Body of pancreas (tissue), 4 donors: ENCODE results near the gene IL5RA.

Experiments used
- CTCF ChIP-seq, 7 experiments: fragments of 450-650 bp in 4 of 7; fragments of 200-600 bp in 3 of 7; sonication (generic) in 3 of 7; IDR thresholded peaks; one replicate each; pipeline ENCODE4 v1.5.1; 2016 to 2019; ENCODE audit warnings: antibody characterized with exemption in 7 of 7
- POLR2A ChIP-seq, 3 donors: fragments of 450-650 bp; IDR thresholded peaks; one replicate each; pipeline ENCODE4 v1.6.1; 2016; ENCODE audit warnings: antibody characterized with exemption in 3 of 3, mild to moderate bottlenecking in 2 of 3

GRCh38 chr3:3141939-3142338, 31.8 kb upstream of the IL5RA start:
- TF ChIP-seq CTCF (IDR thresholded peaks at IDR 0.05) (no peak), POLR2A (IDR thresholded peaks at IDR 0.05) (no peak)
